Measurements from ENCODE around the gene ZNF397. TPM values are rescaled to one million over a fixed set of nuclear protein-coding genes. Genes with fewer than 3 reads are reported as not detected.

Gene ZNF397
- total and polyA plus RNA-seq, 2 of the 13 experiments (the other 11 are each of a cell fraction or from before 2014, with no cell fraction given), result 4.7 to 9.4 TPM

- TF ChIP-seq TOE1 (CRISPR knock-in tag; IDR thresholded peaks at IDR 0.05), result no peak
- TF ChIP-seq, protein P1, sequence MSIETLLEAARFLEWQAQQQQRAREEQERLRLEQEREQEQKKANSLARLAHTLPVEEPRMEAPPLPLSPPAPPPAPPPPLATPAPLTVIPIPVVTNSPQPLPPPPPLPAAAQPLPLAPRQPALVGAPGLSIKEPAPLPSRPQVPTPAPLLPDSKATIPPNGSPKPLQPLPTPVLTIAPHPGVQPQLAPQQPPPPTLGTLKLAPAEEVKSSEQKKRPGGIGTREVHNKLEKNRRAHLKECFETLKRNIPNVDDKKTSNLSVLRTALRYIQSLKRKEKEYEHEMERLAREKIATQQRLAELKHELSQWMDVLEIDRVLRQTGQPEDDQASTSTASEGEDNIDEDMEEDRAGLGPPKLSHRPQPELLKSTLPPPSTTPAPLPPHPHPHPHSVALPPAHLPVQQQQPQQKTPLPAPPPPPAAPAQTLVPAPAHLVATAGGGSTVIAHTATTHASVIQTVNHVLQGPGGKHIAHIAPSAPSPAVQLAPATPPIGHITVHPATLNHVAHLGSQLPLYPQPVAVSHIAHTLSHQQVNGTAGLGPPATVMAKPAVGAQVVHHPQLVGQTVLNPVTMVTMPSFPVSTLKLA (IDR thresholded peaks at IDR 0.05), result no peak
- TF ChIP-seq ISX (CRISPR knock-in tag; conservative IDR thresholded peaks at IDR 0.05), result 0 out of 2 replicates have a peak, but pooled peaks have one; percentile 74
- TF ChIP-seq SMAD1 (CRISPR knock-in tag; IDR thresholded peaks at IDR 0.05; ENCODE audit: borderline replicate concordance, low read depth), result no peak
- no peak for TF ChIP-seq PAX8 (CRISPR knock-in tag; IDR thresholded peaks at IDR 0.05; ENCODE audit: borderline replicate concordance)
- no peak for TF ChIP-seq ZBTB3 (CRISPR knock-in tag; IDR thresholded peaks at IDR 0.05; ENCODE audit: borderline replicate concordance, low read depth)
- TF ChIP-seq CREB3 (CRISPR knock-in tag; IDR thresholded peaks at IDR 0.05), result 0 out of 2 replicates have a peak, but pooled peaks have one; percentile 46
- no peak for TF ChIP-seq PHF5A (CRISPR knock-in tag; IDR thresholded peaks at IDR 0.05; ENCODE audit: low read depth, unreplicated experiment)
- no peak for TF ChIP-seq ZNF660 (CRISPR knock-in tag; IDR thresholded peaks at IDR 0.05; ENCODE audit: borderline replicate concordance, low read depth)
- no peak for TF ChIP-seq ZNF704 (CRISPR knock-in tag; IDR thresholded peaks at IDR 0.05; ENCODE audit: borderline replicate concordance)
- TF ChIP-seq ZNF703 (CRISPR knock-in tag; IDR thresholded peaks at IDR 0.05; ENCODE audit: borderline replicate concordance), result no peak
- TF ChIP-seq TCF12 (IDR thresholded peaks at IDR 0.05), result no peak
- TF ChIP-seq TCF12 (CRISPR knock-in tag; IDR thresholded peaks at IDR 0.05), result no peak
- TF ChIP-seq, protein P2, sequence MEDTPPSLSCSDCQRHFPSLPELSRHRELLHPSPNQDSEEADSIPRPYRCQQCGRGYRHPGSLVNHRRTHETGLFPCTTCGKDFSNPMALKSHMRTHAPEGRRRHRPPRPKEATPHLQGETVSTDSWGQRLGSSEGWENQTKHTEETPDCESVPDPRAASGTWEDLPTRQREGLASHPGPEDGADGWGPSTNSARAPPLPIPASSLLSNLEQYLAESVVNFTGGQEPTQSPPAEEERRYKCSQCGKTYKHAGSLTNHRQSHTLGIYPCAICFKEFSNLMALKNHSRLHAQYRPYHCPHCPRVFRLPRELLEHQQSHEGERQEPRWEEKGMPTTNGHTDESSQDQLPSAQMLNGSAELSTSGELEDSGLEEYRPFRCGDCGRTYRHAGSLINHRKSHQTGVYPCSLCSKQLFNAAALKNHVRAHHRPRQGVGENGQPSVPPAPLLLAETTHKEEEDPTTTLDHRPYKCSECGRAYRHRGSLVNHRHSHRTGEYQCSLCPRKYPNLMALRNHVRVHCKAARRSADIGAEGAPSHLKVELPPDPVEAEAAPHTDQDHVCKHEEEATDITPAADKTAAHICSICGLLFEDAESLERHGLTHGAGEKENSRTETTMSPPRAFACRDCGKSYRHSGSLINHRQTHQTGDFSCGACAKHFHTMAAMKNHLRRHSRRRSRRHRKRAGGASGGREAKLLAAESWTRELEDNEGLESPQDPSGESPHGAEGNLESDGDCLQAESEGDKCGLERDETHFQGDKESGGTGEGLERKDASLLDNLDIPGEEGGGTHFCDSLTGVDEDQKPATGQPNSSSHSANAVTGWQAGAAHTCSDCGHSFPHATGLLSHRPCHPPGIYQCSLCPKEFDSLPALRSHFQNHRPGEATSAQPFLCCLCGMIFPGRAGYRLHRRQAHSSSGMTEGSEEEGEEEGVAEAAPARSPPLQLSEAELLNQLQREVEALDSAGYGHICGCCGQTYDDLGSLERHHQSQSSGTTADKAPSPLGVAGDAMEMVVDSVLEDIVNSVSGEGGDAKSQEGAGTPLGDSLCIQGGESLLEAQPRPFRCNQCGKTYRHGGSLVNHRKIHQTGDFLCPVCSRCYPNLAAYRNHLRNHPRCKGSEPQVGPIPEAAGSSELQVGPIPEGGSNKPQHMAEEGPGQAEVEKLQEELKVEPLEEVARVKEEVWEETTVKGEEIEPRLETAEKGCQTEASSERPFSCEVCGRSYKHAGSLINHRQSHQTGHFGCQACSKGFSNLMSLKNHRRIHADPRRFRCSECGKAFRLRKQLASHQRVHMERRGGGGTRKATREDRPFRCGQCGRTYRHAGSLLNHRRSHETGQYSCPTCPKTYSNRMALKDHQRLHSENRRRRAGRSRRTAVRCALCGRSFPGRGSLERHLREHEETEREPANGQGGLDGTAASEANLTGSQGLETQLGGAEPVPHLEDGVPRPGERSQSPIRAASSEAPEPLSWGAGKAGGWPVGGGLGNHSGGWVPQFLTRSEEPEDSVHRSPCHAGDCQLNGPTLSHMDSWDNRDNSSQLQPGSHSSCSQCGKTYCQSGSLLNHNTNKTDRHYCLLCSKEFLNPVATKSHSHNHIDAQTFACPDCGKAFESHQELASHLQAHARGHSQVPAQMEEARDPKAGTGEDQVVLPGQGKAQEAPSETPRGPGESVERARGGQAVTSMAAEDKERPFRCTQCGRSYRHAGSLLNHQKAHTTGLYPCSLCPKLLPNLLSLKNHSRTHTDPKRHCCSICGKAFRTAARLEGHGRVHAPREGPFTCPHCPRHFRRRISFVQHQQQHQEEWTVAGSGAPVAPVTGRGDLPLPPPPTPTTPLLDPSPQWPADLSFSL (CRISPR knock-in tag; IDR thresholded peaks at IDR 0.05), result no peak; the same call in 1 of the 2 replicates
- no peak for TF ChIP-seq DMTF1 (CRISPR knock-in tag; IDR thresholded peaks at IDR 0.05)
These were observed at the start of gene ZNF397 (continued) for GRCh38 chr18:35240664-35241447.

Data from HepG2 (cell line).